IgD-negative memory B cell (primary cell): ENCODE measurements around the gene RMC1. TPM values are rescaled to one million over a fixed set of nuclear protein-coding genes. Genes with fewer than 3 reads are reported as not detected.
"Not testable (repeated sequence)": the region's sequence is repeated elsewhere in the genome, so short reads cannot be mapped to it uniquely, and the experiment has no call there.

ENCODE experiments used
- H3K27ac Mint-ChIP-seq, 3 donors: one replicate each; pipeline ENCODE4 v1.8.0; 2020 to 2022; ENCODE audit warnings: mild to moderate bottlenecking in 3 of 3, mixed read lengths in 3 of 3, moderate library complexity in 1 of 3
- H3K27me3 Mint-ChIP-seq: one replicate; pipeline ENCODE4 v1.8.0; 2021; ENCODE audit warnings: mixed read lengths
- H3K36me3 Mint-ChIP-seq: one replicate; pipeline ENCODE4 v1.8.0; 2020; ENCODE audit warnings: mild to moderate bottlenecking, mixed read lengths
- H3K4me1 Mint-ChIP-seq, 3 donors: one replicate each; pipeline ENCODE4 v1.8.0; 2020 to 2022; ENCODE audit warnings: mixed read lengths in 3 of 3, mild to moderate bottlenecking in 1 of 3
- H3K4me3 Mint-ChIP-seq, 4 donors: one replicate each; pipeline ENCODE4 v1.8.0; 2020 to 2022; ENCODE audit warnings: mild to moderate bottlenecking in 4 of 4, mixed read lengths in 4 of 4, moderate library complexity in 3 of 4
- H3K9me3 Mint-ChIP-seq, 3 donors: one replicate each; pipeline ENCODE4 v1.8.0; 2020 to 2021; ENCODE audit warnings: mixed read lengths in 3 of 3, mild to moderate bottlenecking in 1 of 3
- polyA plus RNA-seq: library from polyadenylated mRNA; unstranded; fragments of 300-500 nt; fragmentation: Illumina TruSeq; gene quantifications from one replicate; pipeline ENCODE4 v1.2.3, GENCODE V29; 2021

Gene RMC1
- polyA plus RNA-seq, 1 donor from 2014 or later = 73.0 TPM

- Mint-ChIP-seq H3K4me3 (no peak overlapping the region), H3K4me1 (no peaks in the 10 kb centered on the region), H3K9me3 (no peaks in the 10 kb centered on the region), H3K27ac (no peak overlapping the region), H3K27me3 (no peaks in the 10 kb centered on the region), H3K36me3 (peaks cover 10% of the 10 kb centered on the region)
Measured at GRCh38 chr18:23548719-23549118, 45.4 kb downstream of the RMC1 start.

GRCh38 chr18:23550898-23551297 lies 47.6 kb downstream of the RMC1 start:
- H3K27ac Mint-ChIP-seq = no peak overlapping the region
- H3K27me3 Mint-ChIP-seq = no peaks in the 10 kb centered on the region
- H3K36me3 Mint-ChIP-seq = peaks cover 14% of the 10 kb centered on the region
- H3K4me1 Mint-ChIP-seq = no peaks in the 10 kb centered on the region
- no peak overlapping the region for H3K4me3 Mint-ChIP-seq
- no peaks in the 10 kb centered on the region for H3K9me3 Mint-ChIP-seq

- Mint-ChIP-seq H3K4me1 (no peaks in the 10 kb centered on the region), H3K9me3 (no peaks in the 10 kb centered on the region), H3K4me3 (no peak overlapping the region), H3K36me3 (peaks cover 14% of the 10 kb centered on the region), H3K27me3 (no peaks in the 10 kb centered on the region), H3K27ac (peak overlapping the region in 2 of 3 donors; percentile 31 to 53)
Measured at GRCh38 chr18:23551978-23552377, 48.7 kb downstream of the RMC1 start.

GRCh38 chr18:23552505-23552904 lies 49.2 kb downstream of the RMC1 start:
- peaks cover 12% of the 10 kb centered on the region for H3K36me3 Mint-ChIP-seq
- peak overlapping the region in 1 of 3 donors; percentile 31 for H3K27ac Mint-ChIP-seq
- H3K27me3 Mint-ChIP-seq = no peaks in the 10 kb centered on the region
- H3K9me3 Mint-ChIP-seq = no peaks in the 10 kb centered on the region
- H3K4me1 Mint-ChIP-seq = no peaks in the 10 kb centered on the region
- H3K4me3 Mint-ChIP-seq = no peak overlapping the region

- Mint-ChIP-seq H3K27ac (no peak overlapping the region), H3K36me3 (peaks cover 14% of the 10 kb centered on the region), H3K27me3 (no peaks in the 10 kb centered on the region), H3K4me3 (no peak overlapping the region), H3K9me3 (no peaks in the 10 kb centered on the region), H3K4me1 (no peaks in the 10 kb centered on the region)
Measured at GRCh38 chr18:23553887-23554286, 50.6 kb downstream of the RMC1 start.

GRCh38 chr18:23556145-23556780 lies 53.0 kb downstream of the RMC1 start:
- no peak overlapping the region for H3K27ac Mint-ChIP-seq
- no peaks in the 10 kb centered on the region for H3K9me3 Mint-ChIP-seq
- H3K36me3 Mint-ChIP-seq = peaks cover 12% of the 10 kb centered on the region
- no peaks in the 10 kb centered on the region for H3K27me3 Mint-ChIP-seq
- H3K4me1 Mint-ChIP-seq = no peaks in the 10 kb centered on the region
- no peak overlapping the region for H3K4me3 Mint-ChIP-seq

GRCh38 chr18:23557511-23557910 lies 54.2 kb downstream of the RMC1 start:
- not testable (repeated sequence) for H3K27me3 Mint-ChIP-seq, H3K4me1 Mint-ChIP-seq, H3K9me3 Mint-ChIP-seq, H3K4me3 Mint-ChIP-seq
- H3K36me3 Mint-ChIP-seq = peaks cover 13% of the 10 kb centered on the region
- peak overlapping the region in 1 of 3 donors; percentile 6 for H3K27ac Mint-ChIP-seq

GRCh38 chr18:23560186-23560585 lies 56.9 kb downstream of the RMC1 start:
- Mint-ChIP-seq H3K36me3 (peaks cover 10% of the 10 kb centered on the region), H3K27ac (no peak overlapping the region), H3K4me3 (no peak overlapping the region), H3K9me3 (no peaks in the 10 kb centered on the region), H3K4me1 (no peaks in the 10 kb centered on the region), H3K27me3 (no peaks in the 10 kb centered on the region)

GRCh38 chr18:23563377-23564043 lies 60.2 kb downstream of the RMC1 start:
- H3K9me3 Mint-ChIP-seq = no peaks in the 10 kb centered on the region
- H3K27ac Mint-ChIP-seq = peak overlapping the region in 1 of 3 donors; percentile 58
- peaks cover 12% of the 10 kb centered on the region for H3K36me3 Mint-ChIP-seq
- no peak overlapping the region for H3K4me3 Mint-ChIP-seq
- H3K4me1 Mint-ChIP-seq = no peaks in the 10 kb centered on the region
- H3K27me3 Mint-ChIP-seq = no peaks in the 10 kb centered on the region

- Mint-ChIP-seq H3K27ac (peak overlapping the region in 1 of 3 donors; percentile 89), H3K4me1 (no peaks in the 10 kb centered on the region), H3K4me3 (no peak overlapping the region), H3K36me3 (peaks cover 12% of the 10 kb centered on the region), H3K9me3 (no peaks in the 10 kb centered on the region), H3K27me3 (no peaks in the 10 kb centered on the region)
Measured at GRCh38 chr18:23565916-23566547, 62.7 kb downstream of the RMC1 start.

GRCh38 chr18:23567671-23568070 lies 64.4 kb downstream of the RMC1 start:
- Mint-ChIP-seq H3K4me1 (peaks cover 0 to 5% (median 1%) of the 10 kb centered on the region in 3 donors), H3K4me3 (no peak overlapping the region), H3K36me3 (peaks cover 7% of the 10 kb centered on the region), H3K27me3 (no peaks in the 10 kb centered on the region), H3K27ac (peak overlapping the region in 1 of 3 donors; percentile 5), H3K9me3 (no peaks in the 10 kb centered on the region)

GRCh38 chr18:23568281-23569138 lies 65.2 kb downstream of the RMC1 start:
- H3K9me3 Mint-ChIP-seq = no peaks in the 10 kb centered on the region
- H3K27ac Mint-ChIP-seq = no peak overlapping the region
- H3K4me3 Mint-ChIP-seq = no peak overlapping the region
- H3K36me3 Mint-ChIP-seq = peaks cover 7% of the 10 kb centered on the region
- peaks cover 2 to 9% (median 6%) of the 10 kb centered on the region in 3 donors for H3K4me1 Mint-ChIP-seq
- H3K27me3 Mint-ChIP-seq = no peaks in the 10 kb centered on the region

GRCh38 chr18:23569299-23570063 lies 66.2 kb downstream of the RMC1 start:
- H3K4me3 Mint-ChIP-seq = no peak overlapping the region
- H3K36me3 Mint-ChIP-seq = peaks cover 7% of the 10 kb centered on the region
- H3K27ac Mint-ChIP-seq = no peak overlapping the region
- H3K4me1 Mint-ChIP-seq = peaks cover 10 to 19% (median 15%) of the 10 kb centered on the region in 3 donors
- no peaks in the 10 kb centered on the region for H3K27me3 Mint-ChIP-seq
- H3K9me3 Mint-ChIP-seq = no peaks in the 10 kb centered on the region

GRCh38 chr18:23570912-23571504 lies 67.7 kb downstream of the RMC1 start:
- H3K36me3 Mint-ChIP-seq = peaks cover 7% of the 10 kb centered on the region
- H3K27me3 Mint-ChIP-seq = no peaks in the 10 kb centered on the region
- H3K27ac Mint-ChIP-seq = no peak overlapping the region
- H3K4me1 Mint-ChIP-seq = peaks cover 19 to 26% (median 22%) of the 10 kb centered on the region in 3 donors
- H3K9me3 Mint-ChIP-seq = no peaks in the 10 kb centered on the region
- H3K4me3 Mint-ChIP-seq = no peak overlapping the region
